Suprapubic skin (tissue), 4 donors: ENCODE data around the gene MMP17.

Experiments
- EP300 ChIP-seq: sonication (generic); formaldehyde crosslinking; IDR thresholded peaks from one replicate; pipeline ENCODE4 v1.6.1; 2017; ENCODE audit warnings: antibody characterized with exemption
- POLR2A ChIP-seq, 2 donors: fragments of 450-650 bp; IDR thresholded peaks; one replicate each; pipeline ENCODE4 v1.6.1; 2017; ENCODE audit warnings: antibody characterized with exemption in 2 of 2, mild to moderate bottlenecking in 2 of 2, moderate library complexity in 2 of 2
- POLR2AphosphoS5 ChIP-seq, 3 donors: sonication (generic); formaldehyde crosslinking; IDR thresholded peaks; one replicate each; pipeline ENCODE4 v1.6.1; 2017; ENCODE audit warnings: antibody characterized with exemption in 3 of 3

GRCh38 chr12:131862084-131862441, 33.9 kb downstream of the MMP17 start:
- TF ChIP-seq POLR2AphosphoS5 (IDR thresholded peaks at IDR 0.05) (no peak), POLR2A (IDR thresholded peaks at IDR 0.05) (no peak), EP300 (no peak)
